ENCODE data around the gene LY86. TPM values are rescaled to one million over a fixed set of nuclear protein-coding genes. Genes with fewer than 3 reads are reported as not detected.

LY86 gene
- total RNA-seq, 1 experiment from 2014 or later, result not detected

GRCh38 chr6:6614096-6614982 is 25.8 kb downstream of the LY86 start:
- H3K27ac Mint-ChIP-seq (ENCODE audit: unreplicated experiment), result no peak overlapping the region
- no peaks in the 10 kb centered on the region for H3K9me3 Mint-ChIP-seq (ENCODE audit: low read depth, unreplicated experiment)
- intact Hi-C loops (cut with micrococcal nuclease; ENCODE audit: unreplicated experiment), result no loop called here
- H3K27me3 Mint-ChIP-seq (ENCODE audit: unreplicated experiment), result peaks cover 46% of the 10 kb centered on the region
- CTCF ChIA-PET, result no interaction called here
- no peak for TF ChIP-seq CTCF (IDR thresholded peaks at IDR 0.05; ENCODE audit: unreplicated experiment)
- no peaks in the 10 kb centered on the region for H3K36me3 Mint-ChIP-seq (ENCODE audit: insufficient read depth, unreplicated experiment)
- no TSS peak for BruUV-seq (replicated peaks)
- H3K4me3 Mint-ChIP-seq (ENCODE audit: low read depth, unreplicated experiment), result no peak overlapping the region
- no peaks in the 10 kb centered on the region for H3K4me1 Mint-ChIP-seq (ENCODE audit: low read depth, unreplicated experiment)
- no peak for DNase-seq

GRCh38 chr6:6614983-6615349 is 26.4 kb downstream of the LY86 start:
- no peak for DNase-seq
- BruUV-seq (replicated peaks), result no TSS peak
- Mint-ChIP-seq H3K27ac (ENCODE audit: unreplicated experiment) (no peak overlapping the region), H3K27me3 (ENCODE audit: unreplicated experiment) (peaks cover 52% of the 10 kb centered on the region), H3K4me1 (ENCODE audit: low read depth, unreplicated experiment) (no peaks in the 10 kb centered on the region), H3K9me3 (ENCODE audit: low read depth, unreplicated experiment) (no peaks in the 10 kb centered on the region), H3K4me3 (ENCODE audit: low read depth, unreplicated experiment) (no peak overlapping the region), H3K36me3 (ENCODE audit: insufficient read depth, unreplicated experiment) (no peaks in the 10 kb centered on the region)
- no peak for TF ChIP-seq CTCF (IDR thresholded peaks at IDR 0.05; ENCODE audit: unreplicated experiment)
- intact Hi-C loops (cut with micrococcal nuclease; ENCODE audit: unreplicated experiment), result no loop called here
- CTCF ChIA-PET, result no interaction called here

GRCh38 chr6:6616656-6617055 is 28.1 kb downstream of the LY86 start:
- Mint-ChIP-seq H3K27me3 (ENCODE audit: unreplicated experiment) (peaks cover 67% of the 10 kb centered on the region), H3K27ac (ENCODE audit: unreplicated experiment) (no peak overlapping the region), H3K36me3 (ENCODE audit: insufficient read depth, unreplicated experiment) (no peaks in the 10 kb centered on the region), H3K4me1 (ENCODE audit: low read depth, unreplicated experiment) (no peaks in the 10 kb centered on the region), H3K9me3 (ENCODE audit: low read depth, unreplicated experiment) (no peaks in the 10 kb centered on the region), H3K4me3 (ENCODE audit: low read depth, unreplicated experiment) (no peak overlapping the region)
- no TSS peak for BruUV-seq (replicated peaks)
- intact Hi-C loops (cut with micrococcal nuclease; ENCODE audit: unreplicated experiment), result no loop called here
- TF ChIP-seq CTCF (IDR thresholded peaks at IDR 0.05; ENCODE audit: unreplicated experiment), result no peak
- no peak for DNase-seq
- CTCF ChIA-PET, result no interaction called here

- Mint-ChIP-seq H3K27ac (ENCODE audit: unreplicated experiment) (no peak overlapping the region), H3K4me1 (ENCODE audit: low read depth, unreplicated experiment) (no peaks in the 10 kb centered on the region), H3K9me3 (ENCODE audit: low read depth, unreplicated experiment) (no peaks in the 10 kb centered on the region), H3K27me3 (ENCODE audit: unreplicated experiment) (peaks cover 88% of the 10 kb centered on the region), H3K4me3 (ENCODE audit: low read depth, unreplicated experiment) (no peak overlapping the region), H3K36me3 (ENCODE audit: insufficient read depth, unreplicated experiment) (no peaks in the 10 kb centered on the region)
- no peak for TF ChIP-seq CTCF (IDR thresholded peaks at IDR 0.05; ENCODE audit: unreplicated experiment)
- intact Hi-C loops (cut with micrococcal nuclease; ENCODE audit: unreplicated experiment), result no loop called here
- CTCF ChIA-PET, result no interaction called here
- DNase-seq, result no peak
- BruUV-seq (replicated peaks), result no TSS peak
Observed at GRCh38 chr6:6619021-6619794, 30.7 kb downstream of the LY86 start.

All from Calu3 (cell line).